Measurements from ENCODE around the gene RNASEH2A.

- TF ChIP-seq CTCF (IDR thresholded peaks at IDR 0.05 in 8 of 11, conservative IDR thresholded peaks at IDR 0.05 in 3 of 11) (no peak), POLR2A (IDR thresholded peaks at IDR 0.05) (no peak)
Measured at GRCh38 chr19:12794196-12794941, 12.0 kb upstream of the RNASEH2A start.
